ENCODE data around the gene PSPH.
A peak's percentile ranks its signal among the peaks of the same experiment; 100 is the strongest.
"Not testable (repeated sequence)": the region's sequence is repeated elsewhere in the genome, so short reads cannot be mapped to it uniquely, and the experiment has no call there.

The PSPH gene

GRCh38 chr7:56051339-56052191 is at the start of gene PSPH, which contains the start of gene CCT6A:
TSS of gene PSPH (minus strand) at chr7:56051444. CDS start at chr7:56021212, 30,232 bp downstream.
TSS of gene CCT6A (plus strand) at chr7:56051765. CDS start at chr7:56051849, 84 bp downstream.
- H3K4me3 ChIP-seq (replicated peaks in 1 of 2; ENCODE audit: low read depth in 2 of 2, low read length in 2 of 2): peak within 1 kb of the TSS; percentile 90
- no peak for TF ChIP-seq CTCF (IDR thresholded peaks at IDR 0.05; ENCODE audit: low read depth, low read length)
- DNase-seq (ENCODE audit: low read depth in 2 of 2): peak; percentile 98 to 99

- TF ChIP-seq CTCF (IDR thresholded peaks at IDR 0.05; ENCODE audit: low read depth, low read length): no peak
- DNase-seq (ENCODE audit: low read depth in 2 of 2): no peak
- no peak overlapping the region for H3K4me3 ChIP-seq (replicated peaks in 1 of 2; ENCODE audit: low read depth in 2 of 2, low read length in 2 of 2)
These were observed 48.4 kb upstream of the PSPH start for GRCh38 chr7:56099653-56100052.

GRCh38 chr7:56098187-56099008 is 47.2 kb upstream of the PSPH start:
- not testable (repeated sequence) for DNase-seq (ENCODE audit: low read depth in 2 of 2); H3K4me3 ChIP-seq (replicated peaks in 1 of 2; ENCODE audit: low read depth in 2 of 2, low read length in 2 of 2)

GRCh38 chr7:56097700-56098099 is 46.5 kb upstream of the PSPH start:
- TF ChIP-seq CTCF (IDR thresholded peaks at IDR 0.05; ENCODE audit: low read depth, low read length): no peak
- no peak overlapping the region for H3K4me3 ChIP-seq (replicated peaks in 1 of 2; ENCODE audit: low read depth in 2 of 2, low read length in 2 of 2)
- peak; percentile 84 to 91 for DNase-seq (ENCODE audit: low read depth in 2 of 2)

- H3K4me3 ChIP-seq (replicated peaks in 1 of 2; ENCODE audit: low read depth in 2 of 2, low read length in 2 of 2): no peak within 1 kb of the TSS
- peak; percentile 81 to 90 for DNase-seq (ENCODE audit: low read depth in 2 of 2)
- peak; percentile 47 for TF ChIP-seq CTCF (IDR thresholded peaks at IDR 0.05; ENCODE audit: low read depth, low read length)
These were observed 41.7 kb upstream of the PSPH start, which contains the start of gene PHKG1 for GRCh38 chr7:56092789-56093531. TSS of gene PHKG1 (minus strand) at chr7:56092952. CDS start at chr7:56088941, 4,011 bp downstream.

GRCh38 chr7:56092388-56092787 is 41.1 kb upstream of the PSPH start:
- H3K4me3 ChIP-seq (replicated peaks in 1 of 2; ENCODE audit: low read depth in 2 of 2, low read length in 2 of 2); DNase-seq (ENCODE audit: low read depth in 2 of 2): not testable (repeated sequence)

GRCh38 chr7:56091591-56091990 is 40.3 kb upstream of the PSPH start:
- peak in 1 of 2 donors; percentile 75 for DNase-seq (ENCODE audit: low read depth in 2 of 2)
- no peak overlapping the region for H3K4me3 ChIP-seq (replicated peaks in 1 of 2; ENCODE audit: low read depth in 2 of 2, low read length in 2 of 2)

More at GRCh38 chr7:56091591-56091990, 40.3 kb upstream of the PSPH start:
- TF ChIP-seq CTCF (IDR thresholded peaks at IDR 0.05; ENCODE audit: low read depth, low read length): no peak

All from cardiac fibroblast (primary cell).